ENCODE data around the gene NDUFV2. TPM values are rescaled to one million over a fixed set of nuclear protein-coding genes. Genes with fewer than 3 reads are reported as not detected.

Gene NDUFV2
- total RNA-seq, 5 donors from 2014 or later (not counting 1 experiment from before 2014, with no cell fraction given) = 148 to 201 (median 156) TPM

- ChIA-PET POLR2A (interaction anchor here in 1 of 2 donors (0.5 to 1.0 kb wide), 3 partner anchors 10 to 75 kb away, joined by 3 read pairs; no protein-coding TSS in a partner anchor), CTCF (interaction anchor here (0.6 to 2.4 kb wide), 10 partner anchors 10 to 75 kb away, joined by 3 to 10 read pairs (median 6); no protein-coding TSS in a partner anchor)
- H3K4me3 Mint-ChIP-seq = no peak overlapping the region
These were observed 45.7 kb downstream of the NDUFV2 start for GRCh38 chr18:9148203-9148552.

DNA sequence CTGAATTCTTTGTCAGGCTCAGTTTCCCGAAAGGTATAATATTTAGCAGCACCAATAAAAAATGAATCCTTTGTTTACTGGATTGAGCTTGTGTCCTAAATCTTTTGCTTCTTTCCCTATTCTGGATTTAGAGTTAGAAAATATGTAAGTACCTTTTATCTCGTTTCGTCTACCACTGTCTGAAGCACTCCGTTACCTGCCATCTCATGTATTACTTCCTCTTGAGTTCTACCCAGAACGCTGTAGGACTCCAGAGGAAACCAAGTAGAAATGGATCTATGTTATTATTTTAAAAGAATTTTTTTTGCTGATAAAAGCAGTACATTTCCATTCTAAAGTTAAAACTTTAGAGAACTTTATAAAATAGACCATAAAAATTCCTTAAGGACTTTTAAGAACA lies 47.6 kb downstream of the NDUFV2 start:
- H3K9me3 ChIP-seq = no peaks in the 10 kb centered on the region
- no peak overlapping the region for H3K27ac ChIP-seq (ENCODE audit: low read length)
- H3K27me3 ChIP-seq (replicated peaks in 1 of 2; ENCODE audit: control insufficient read depth in 2 of 2, extremely low read depth in 1 of 2, insufficient read depth in 2 of 2, low read length in 1 of 2) = no peaks in the 10 kb centered on the region
- no peaks in the 10 kb centered on the region for H3K9me3 Mint-ChIP-seq
- no peaks in the 10 kb centered on the region for H3K36me3 ChIP-seq (ENCODE audit: control insufficient read depth in 2 of 2, extremely low read depth in 1 of 2, insufficient read depth in 1 of 2, low read length in 1 of 2)
- no CpG with 5 or more reads among the region's 5 CpGs for WGBS (ENCODE audit: insufficient coverage)
- peaks cover 22 to 32% of the 10 kb centered on the region in 2 experiments for H3K4me1 ChIP-seq (ENCODE audit: control insufficient read depth in 1 of 2, extremely low read depth in 1 of 2, insufficient read depth in 2 of 2, low read length in 2 of 2)
- H3K4me3 ChIP-seq (ENCODE audit: control insufficient read depth in 1 of 2, extremely low read depth in 1 of 2, low read length in 1 of 2) = no peak overlapping the region
- peak overlapping the region in 2 of 3 donors; percentile 45 to 54 for H3K4me3 Mint-ChIP-seq
- H3K27ac Mint-ChIP-seq = peak overlapping the region in 1 of 2 donors; percentile 75
- CTCF ChIA-PET = interaction anchor here (0.6 to 1.5 kb wide), 6 partner anchors 10 to 77 kb away, joined by 3 to 4 read pairs (median 3); no protein-coding TSS in a partner anchor
- DNase-seq (no peak), ATAC-seq (replicated peaks in 1 of 4) (peak in 2 of 4 experiments; percentile 39 to 42)
- peaks cover 9% of the 10 kb centered on the region for H3K36me3 Mint-ChIP-seq
- no peaks in the 10 kb centered on the region for H3K27me3 Mint-ChIP-seq
- POLR2A ChIA-PET = interaction anchor here (0.8 to 1.5 kb wide), 3 partner anchors 12 to 67 kb away, joined by 3 read pairs; no protein-coding TSS in a partner anchor
- peaks cover 84 to 90% (median 86%) of the 10 kb centered on the region in 3 donors for H3K4me1 Mint-ChIP-seq

More at GRCh38 chr18:9148203-9148552, 45.7 kb downstream of the NDUFV2 start:
- H3K4me3 ChIP-seq (ENCODE audit: control insufficient read depth in 1 of 2, extremely low read depth in 1 of 2, low read length in 1 of 2) = no peak overlapping the region
- Mint-ChIP-seq H3K27ac (peak overlapping the region in 1 of 2 donors; percentile 85), H3K36me3 (no peaks in the 10 kb centered on the region), H3K9me3 (no peaks in the 10 kb centered on the region), H3K27me3 (no peaks in the 10 kb centered on the region), H3K4me1 (peaks cover 82 to 86% (median 82%) of the 10 kb centered on the region in 3 donors)
- no peaks in the 10 kb centered on the region for H3K9me3 ChIP-seq
- H3K27ac ChIP-seq (ENCODE audit: low read length) = peak overlapping the region; percentile 30
- no CpG with 5 or more reads among the region's 1 CpG for WGBS (ENCODE audit: insufficient coverage)
- peaks cover 23 to 34% of the 10 kb centered on the region in 2 experiments for H3K4me1 ChIP-seq (ENCODE audit: control insufficient read depth in 1 of 2, extremely low read depth in 1 of 2, insufficient read depth in 2 of 2, low read length in 2 of 2)
- H3K27me3 ChIP-seq (replicated peaks in 1 of 2; ENCODE audit: control insufficient read depth in 2 of 2, extremely low read depth in 1 of 2, insufficient read depth in 2 of 2, low read length in 1 of 2) = no peaks in the 10 kb centered on the region
- no peaks in the 10 kb centered on the region for H3K36me3 ChIP-seq (ENCODE audit: control insufficient read depth in 2 of 2, extremely low read depth in 1 of 2, insufficient read depth in 1 of 2, low read length in 1 of 2)
- no peak for ATAC-seq (replicated peaks in 1 of 4)
- DNase-seq = no peak

GRCh38 chr18:9153256-9153655 lies 50.8 kb downstream of the NDUFV2 start:
- Histone ChIP-seq H3K9me3 (no peaks in the 10 kb centered on the region), H3K4me1 (ENCODE audit: control insufficient read depth in 1 of 2, extremely low read depth in 1 of 2, insufficient read depth in 2 of 2, low read length in 2 of 2) (peaks cover 17 to 24% of the 10 kb centered on the region in 2 experiments), H3K27ac (ENCODE audit: low read length) (no peak overlapping the region), H3K27me3 (replicated peaks in 1 of 2; ENCODE audit: control insufficient read depth in 2 of 2, extremely low read depth in 1 of 2, insufficient read depth in 2 of 2, low read length in 1 of 2) (no peaks in the 10 kb centered on the region), H3K36me3 (ENCODE audit: control insufficient read depth in 2 of 2, extremely low read depth in 1 of 2, insufficient read depth in 1 of 2, low read length in 1 of 2) (no peaks in the 10 kb centered on the region), H3K4me3 (ENCODE audit: control insufficient read depth in 1 of 2, extremely low read depth in 1 of 2, low read length in 1 of 2) (no peak overlapping the region)
- H3K4me3 Mint-ChIP-seq = peak overlapping the region in 2 of 3 donors; percentile 8 to 48
- H3K9me3 Mint-ChIP-seq = no peaks in the 10 kb centered on the region
- peaks cover 86 to 91% (median 88%) of the 10 kb centered on the region in 3 donors for H3K4me1 Mint-ChIP-seq
- DNase-seq = no peak
- CTCF ChIA-PET = interaction anchor here in 1 of 2 donors (1.3 kb wide), 1 partner anchor 50 kb away, joined by 4 read pairs; no protein-coding TSS in a partner anchor
- POLR2A ChIA-PET = interaction anchor here (0.5 to 1.2 kb wide), 9 partner anchors 12 to 1798 kb away, joined by 3 to 7 read pairs (median 3); no protein-coding TSS in a partner anchor
- peak overlapping the region in 1 of 2 donors; percentile 26 for H3K27ac Mint-ChIP-seq
- H3K36me3 Mint-ChIP-seq = peaks cover 23% of the 10 kb centered on the region
- H3K27me3 Mint-ChIP-seq = no peaks in the 10 kb centered on the region
- no peak for ATAC-seq (replicated peaks in 1 of 4)
- WGBS (ENCODE audit: insufficient coverage) = no CpG with 5 or more reads among the region's 1 CpG

DNA sequence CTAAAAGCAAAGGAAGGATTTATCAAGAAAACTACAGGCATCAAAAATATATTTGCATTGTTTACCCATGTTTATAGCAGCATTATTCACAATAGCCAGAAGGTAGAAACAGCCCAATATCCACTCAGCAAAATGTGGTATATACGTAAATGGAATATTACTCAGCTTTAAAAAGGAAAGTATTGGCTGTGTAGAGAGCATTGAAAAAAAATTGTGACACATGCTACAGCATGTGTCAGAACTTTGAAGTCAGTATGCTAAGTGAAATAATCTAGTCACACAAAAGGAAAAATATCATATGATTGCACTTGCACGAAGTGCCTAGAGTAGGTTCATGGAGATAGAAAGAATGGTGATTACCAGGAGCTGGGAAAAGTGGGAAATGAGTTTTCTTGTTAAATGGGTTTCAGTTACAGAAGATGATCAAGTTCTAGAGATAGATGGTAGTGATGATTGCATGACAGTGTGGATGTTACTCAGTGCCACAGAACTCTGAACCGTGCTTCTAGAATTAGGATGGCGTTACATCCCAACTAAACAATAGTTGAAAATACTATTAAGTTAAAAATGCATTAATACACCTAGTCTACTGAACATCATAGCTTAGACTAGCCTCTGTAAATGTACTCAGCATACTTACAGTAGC lies 54.2 kb downstream of the NDUFV2 start:
- CTCF ChIA-PET = interaction anchor here in 1 of 2 donors (0.8 kb wide), 1 partner anchor 31 kb away, joined by 4 read pairs; no protein-coding TSS in a partner anchor
- POLR2A ChIA-PET = interaction anchor here (0.5 to 1.2 kb wide), 5 partner anchors 13 to 91 kb away, joined by 3 to 4 read pairs (median 4); no protein-coding TSS in a partner anchor
- WGBS (ENCODE audit: insufficient coverage) = 80% methylated on average over 1 of the region's 4 CpGs
- H3K27me3 ChIP-seq (replicated peaks in 1 of 2; ENCODE audit: control insufficient read depth in 2 of 2, extremely low read depth in 1 of 2, insufficient read depth in 2 of 2, low read length in 1 of 2) = no peaks in the 10 kb centered on the region
- H3K27ac Mint-ChIP-seq = peak overlapping the region in 1 of 2 donors; percentile 5
- H3K9me3 ChIP-seq = no peaks in the 10 kb centered on the region
- H3K4me1 Mint-ChIP-seq = peaks cover 75 to 83% (median 78%) of the 10 kb centered on the region in 3 donors
- H3K9me3 Mint-ChIP-seq = no peaks in the 10 kb centered on the region
- H3K4me3 ChIP-seq (ENCODE audit: control insufficient read depth in 1 of 2, extremely low read depth in 1 of 2, low read length in 1 of 2) = no peak overlapping the region
- no peak overlapping the region for H3K27ac ChIP-seq (ENCODE audit: low read length)
- no peaks in the 10 kb centered on the region for H3K27me3 Mint-ChIP-seq
- peak in 1 of 4 experiments; percentile 23 for ATAC-seq (replicated peaks in 1 of 4)
- peaks cover 35% of the 10 kb centered on the region for H3K36me3 Mint-ChIP-seq
- H3K4me1 ChIP-seq (ENCODE audit: control insufficient read depth in 1 of 2, extremely low read depth in 1 of 2, insufficient read depth in 2 of 2, low read length in 2 of 2) = peaks cover 8 to 23% of the 10 kb centered on the region in 2 experiments
- H3K4me3 Mint-ChIP-seq = peak overlapping the region in 2 of 3 donors; percentile 7 to 41
- peaks cover 0 to 2% of the 10 kb centered on the region in 2 donors for H3K36me3 ChIP-seq (ENCODE audit: control insufficient read depth in 2 of 2, extremely low read depth in 1 of 2, insufficient read depth in 1 of 2, low read length in 1 of 2)
- no peak for DNase-seq

DNA sequence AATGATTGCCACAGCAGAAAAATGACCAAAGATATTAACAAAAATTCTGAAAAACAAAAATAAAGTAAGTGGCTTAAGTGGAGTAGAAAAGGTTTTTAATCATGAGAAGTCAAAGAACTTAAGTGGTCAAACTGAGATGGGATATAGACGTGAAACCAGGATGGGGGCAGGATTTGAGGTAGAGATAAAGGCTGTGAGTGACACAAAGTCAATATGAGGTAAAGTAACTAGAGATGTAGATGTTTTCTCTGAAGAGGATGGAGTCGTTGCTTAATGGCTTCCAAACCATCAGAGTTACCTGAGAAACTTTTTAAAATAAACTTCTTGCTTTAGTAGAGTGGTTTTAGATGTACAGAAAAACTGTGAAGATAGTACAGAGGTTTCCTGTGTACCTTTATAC lies 55.3 kb downstream of the NDUFV2 start:
- Mint-ChIP-seq H3K4me1 (peaks cover 74 to 83% (median 79%) of the 10 kb centered on the region in 3 donors), H3K4me3 (peak overlapping the region in 1 of 3 donors; percentile 10), H3K36me3 (peaks cover 46% of the 10 kb centered on the region), H3K27me3 (no peaks in the 10 kb centered on the region), H3K9me3 (peaks cover 0 to 2% (median under 1%) of the 10 kb centered on the region in 3 donors), H3K27ac (peak overlapping the region in 1 of 2 donors; percentile 4)
- H3K4me3 ChIP-seq (ENCODE audit: control insufficient read depth in 1 of 2, extremely low read depth in 1 of 2, low read length in 1 of 2) = no peak overlapping the region
- DNase-seq (no peak), ATAC-seq (replicated peaks in 1 of 4) (no peak)
- H3K27ac ChIP-seq (ENCODE audit: low read length) = no peak overlapping the region
- H3K9me3 ChIP-seq = no peaks in the 10 kb centered on the region
- 50% methylated on average over 1 of the region's 2 CpGs for WGBS (ENCODE audit: insufficient coverage)
- peaks cover 0 to 2% of the 10 kb centered on the region in 2 donors for H3K36me3 ChIP-seq (ENCODE audit: control insufficient read depth in 2 of 2, extremely low read depth in 1 of 2, insufficient read depth in 1 of 2, low read length in 1 of 2)
- H3K4me1 ChIP-seq (ENCODE audit: control insufficient read depth in 1 of 2, extremely low read depth in 1 of 2, insufficient read depth in 2 of 2, low read length in 2 of 2) = peaks cover 4 to 21% of the 10 kb centered on the region in 2 experiments
- ChIA-PET CTCF (no interaction called here), POLR2A (interaction anchor here in 1 of 2 donors (1.0 kb wide), 1 partner anchor 92 kb away, joined by 4 read pairs; no protein-coding TSS in a partner anchor)
- no peaks in the 10 kb centered on the region for H3K27me3 ChIP-seq (replicated peaks in 1 of 2; ENCODE audit: control insufficient read depth in 2 of 2, extremely low read depth in 1 of 2, insufficient read depth in 2 of 2, low read length in 1 of 2)

- Histone ChIP-seq H3K4me1 (ENCODE audit: control insufficient read depth in 1 of 2, extremely low read depth in 1 of 2, insufficient read depth in 2 of 2, low read length in 2 of 2) (peaks cover 4 to 14% of the 10 kb centered on the region in 2 experiments), H3K4me3 (ENCODE audit: control insufficient read depth in 1 of 2, extremely low read depth in 1 of 2, low read length in 1 of 2) (no peak overlapping the region), H3K27me3 (replicated peaks in 1 of 2; ENCODE audit: control insufficient read depth in 2 of 2, extremely low read depth in 1 of 2, insufficient read depth in 2 of 2, low read length in 1 of 2) (no peaks in the 10 kb centered on the region), H3K27ac (ENCODE audit: low read length) (no peak overlapping the region), H3K36me3 (ENCODE audit: control insufficient read depth in 2 of 2, extremely low read depth in 1 of 2, insufficient read depth in 1 of 2, low read length in 1 of 2) (peaks cover 0 to 2% of the 10 kb centered on the region in 2 donors), H3K9me3 (no peaks in the 10 kb centered on the region)
- peaks cover 71 to 78% (median 77%) of the 10 kb centered on the region in 3 donors for H3K4me1 Mint-ChIP-seq
- CTCF ChIA-PET = interaction anchor here in 1 of 2 donors (0.7 to 2.1 kb wide), 6 partner anchors 10 to 153 kb away, joined by 3 to 7 read pairs (median 4); no protein-coding TSS in a partner anchor
- no peak for DNase-seq
- H3K27me3 Mint-ChIP-seq = no peaks in the 10 kb centered on the region
- peaks cover 14 to 22% (median 18%) of the 10 kb centered on the region in 3 donors for H3K9me3 Mint-ChIP-seq
- H3K27ac Mint-ChIP-seq = no peak overlapping the region
- ATAC-seq (replicated peaks in 1 of 4) = peak in 1 of 4 experiments; percentile 32
- POLR2A ChIA-PET = interaction anchor here (0.6 to 1.4 kb wide), 5 partner anchors 22 to 781 kb away, joined by 3 to 8 read pairs (median 3); no protein-coding TSS in a partner anchor
- peaks cover 59% of the 10 kb centered on the region for H3K36me3 Mint-ChIP-seq
- WGBS (ENCODE audit: insufficient coverage) = 75% methylated on average over 1 of the region's 4 CpGs
- no peak overlapping the region for H3K4me3 Mint-ChIP-seq
These were observed 57.5 kb downstream of the NDUFV2 start for GRCh38 chr18:9160014-9160413.

Data from T-cell (primary cell).